HEK293 (cell line): ENCODE measurements around the gene TRAF3IP1.

Experiments
- ZNF121 ChIP-seq: fragments of 450-650 bp; formaldehyde crosslinking; IDR thresholded peaks from 2 replicates; pipeline ENCODE4 v1.5.1; 2016; ENCODE audit warnings: missing biosample characterization, missing genetic modification characterization
- TF ChIP-seq, protein P1 (sequence below): fragments of 450-650 bp; formaldehyde crosslinking; IDR thresholded peaks from 2 replicates; pipeline ENCODE4 v1.5.1; 2016; ENCODE audit warnings: missing biosample characterization, missing genetic modification characterization

DNA sequence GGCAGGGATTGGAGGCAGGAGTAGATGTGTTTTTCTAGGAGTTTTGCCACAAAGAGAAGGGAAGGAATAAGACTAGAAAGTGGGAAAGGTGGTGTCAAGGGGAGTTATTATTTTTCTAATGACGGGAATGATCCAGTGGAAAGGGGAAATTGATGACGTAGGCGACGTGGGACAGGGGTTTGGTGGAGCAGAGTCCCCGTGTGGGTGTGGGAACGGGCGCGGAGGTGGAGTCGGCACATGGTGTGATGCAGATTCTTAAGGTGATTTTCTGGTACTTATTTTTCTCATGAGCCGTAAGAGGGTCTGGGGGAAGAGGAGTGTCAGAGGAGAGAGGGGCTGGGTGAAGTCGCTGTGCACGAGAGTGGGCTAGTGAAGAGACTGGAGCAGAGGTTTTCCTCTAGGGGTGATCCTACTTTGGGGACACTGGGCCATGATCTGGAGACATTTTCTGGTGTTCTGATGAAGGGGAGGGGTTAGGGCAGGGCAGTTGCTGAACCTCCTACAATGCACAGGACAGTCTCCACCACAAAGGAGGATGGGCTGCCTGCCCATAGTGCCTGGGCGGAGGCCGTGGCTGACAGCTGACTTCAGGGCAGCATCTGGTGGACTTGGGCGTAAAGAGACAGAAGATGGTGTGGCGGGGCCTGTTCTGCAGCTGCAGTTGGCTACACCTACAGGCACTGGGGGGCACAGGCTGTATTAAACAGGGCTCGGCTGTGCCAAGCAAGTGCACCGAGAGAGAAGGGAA, 30.0 kb downstream of the TRAF3IP1 start:
- TF ChIP-seq, protein P1, sequence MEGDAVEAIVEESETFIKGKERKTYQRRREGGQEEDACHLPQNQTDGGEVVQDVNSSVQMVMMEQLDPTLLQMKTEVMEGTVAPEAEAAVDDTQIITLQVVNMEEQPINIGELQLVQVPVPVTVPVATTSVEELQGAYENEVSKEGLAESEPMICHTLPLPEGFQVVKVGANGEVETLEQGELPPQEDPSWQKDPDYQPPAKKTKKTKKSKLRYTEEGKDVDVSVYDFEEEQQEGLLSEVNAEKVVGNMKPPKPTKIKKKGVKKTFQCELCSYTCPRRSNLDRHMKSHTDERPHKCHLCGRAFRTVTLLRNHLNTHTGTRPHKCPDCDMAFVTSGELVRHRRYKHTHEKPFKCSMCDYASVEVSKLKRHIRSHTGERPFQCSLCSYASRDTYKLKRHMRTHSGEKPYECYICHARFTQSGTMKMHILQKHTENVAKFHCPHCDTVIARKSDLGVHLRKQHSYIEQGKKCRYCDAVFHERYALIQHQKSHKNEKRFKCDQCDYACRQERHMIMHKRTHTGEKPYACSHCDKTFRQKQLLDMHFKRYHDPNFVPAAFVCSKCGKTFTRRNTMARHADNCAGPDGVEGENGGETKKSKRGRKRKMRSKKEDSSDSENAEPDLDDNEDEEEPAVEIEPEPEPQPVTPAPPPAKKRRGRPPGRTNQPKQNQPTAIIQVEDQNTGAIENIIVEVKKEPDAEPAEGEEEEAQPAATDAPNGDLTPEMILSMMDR (tag by site-specific recombination), result no peak
- TF ChIP-seq ZNF121, result no peak
